ENCODE data around the gene THAP11.

DNA sequence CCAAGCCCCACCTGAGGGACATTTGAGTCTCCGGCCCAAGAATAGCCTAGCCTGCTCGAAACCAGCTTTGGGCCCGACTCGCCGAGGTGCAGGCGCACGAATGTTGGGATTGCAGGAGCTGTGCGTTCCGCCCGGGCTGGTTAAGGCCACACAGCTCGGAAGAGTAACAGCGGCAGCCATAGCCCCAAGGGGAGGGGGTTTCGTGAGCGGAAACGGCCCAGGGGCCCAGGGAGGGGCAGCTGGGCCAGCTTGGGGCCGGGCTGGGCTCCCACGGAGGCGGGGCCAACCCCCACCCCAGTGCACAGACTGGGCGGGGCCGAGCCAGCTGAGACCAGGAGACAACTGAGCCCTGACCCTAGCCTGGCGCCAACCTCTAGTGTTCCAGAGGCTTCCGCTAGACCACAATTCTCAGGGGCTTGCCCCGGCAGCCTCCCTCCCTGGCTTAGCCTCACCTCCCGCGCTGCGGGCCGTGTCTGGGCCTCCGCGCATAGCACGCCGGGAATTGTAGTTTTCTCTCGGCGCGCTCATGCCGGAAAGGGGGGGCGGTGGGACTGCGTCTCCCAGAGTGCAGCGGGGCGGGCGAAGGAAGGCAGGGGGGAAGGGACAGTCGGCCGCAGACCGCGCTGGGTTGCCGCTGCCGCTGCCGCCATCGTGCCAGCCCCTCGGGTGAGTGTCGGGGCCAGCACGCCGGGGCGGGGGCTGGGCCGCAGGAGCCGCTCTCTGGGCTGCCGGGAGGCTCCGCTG lies 4.4 kb downstream of the THAP11 start, which contains the start of gene NUTF2:
- TF ChIP-seq, protein P1, sequence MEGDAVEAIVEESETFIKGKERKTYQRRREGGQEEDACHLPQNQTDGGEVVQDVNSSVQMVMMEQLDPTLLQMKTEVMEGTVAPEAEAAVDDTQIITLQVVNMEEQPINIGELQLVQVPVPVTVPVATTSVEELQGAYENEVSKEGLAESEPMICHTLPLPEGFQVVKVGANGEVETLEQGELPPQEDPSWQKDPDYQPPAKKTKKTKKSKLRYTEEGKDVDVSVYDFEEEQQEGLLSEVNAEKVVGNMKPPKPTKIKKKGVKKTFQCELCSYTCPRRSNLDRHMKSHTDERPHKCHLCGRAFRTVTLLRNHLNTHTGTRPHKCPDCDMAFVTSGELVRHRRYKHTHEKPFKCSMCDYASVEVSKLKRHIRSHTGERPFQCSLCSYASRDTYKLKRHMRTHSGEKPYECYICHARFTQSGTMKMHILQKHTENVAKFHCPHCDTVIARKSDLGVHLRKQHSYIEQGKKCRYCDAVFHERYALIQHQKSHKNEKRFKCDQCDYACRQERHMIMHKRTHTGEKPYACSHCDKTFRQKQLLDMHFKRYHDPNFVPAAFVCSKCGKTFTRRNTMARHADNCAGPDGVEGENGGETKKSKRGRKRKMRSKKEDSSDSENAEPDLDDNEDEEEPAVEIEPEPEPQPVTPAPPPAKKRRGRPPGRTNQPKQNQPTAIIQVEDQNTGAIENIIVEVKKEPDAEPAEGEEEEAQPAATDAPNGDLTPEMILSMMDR (IDR thresholded peaks at IDR 0.05) = no peak
- TF ChIP-seq EP300 (IDR thresholded peaks at IDR 0.05; ENCODE audit: low read depth) = no peak

All from transverse colon (tissue), 3 donors.